NCI-H1105 treated with DMSO at 0.1 percent for 48 hours (cell line): ENCODE data around the gene PHACTR2.

Experiments used
- DNase-seq: peaks from one replicate; lab custom pipeline; 2025; lab: John Stamatoyannopoulos, UW

PHACTR2 gene

DNA sequence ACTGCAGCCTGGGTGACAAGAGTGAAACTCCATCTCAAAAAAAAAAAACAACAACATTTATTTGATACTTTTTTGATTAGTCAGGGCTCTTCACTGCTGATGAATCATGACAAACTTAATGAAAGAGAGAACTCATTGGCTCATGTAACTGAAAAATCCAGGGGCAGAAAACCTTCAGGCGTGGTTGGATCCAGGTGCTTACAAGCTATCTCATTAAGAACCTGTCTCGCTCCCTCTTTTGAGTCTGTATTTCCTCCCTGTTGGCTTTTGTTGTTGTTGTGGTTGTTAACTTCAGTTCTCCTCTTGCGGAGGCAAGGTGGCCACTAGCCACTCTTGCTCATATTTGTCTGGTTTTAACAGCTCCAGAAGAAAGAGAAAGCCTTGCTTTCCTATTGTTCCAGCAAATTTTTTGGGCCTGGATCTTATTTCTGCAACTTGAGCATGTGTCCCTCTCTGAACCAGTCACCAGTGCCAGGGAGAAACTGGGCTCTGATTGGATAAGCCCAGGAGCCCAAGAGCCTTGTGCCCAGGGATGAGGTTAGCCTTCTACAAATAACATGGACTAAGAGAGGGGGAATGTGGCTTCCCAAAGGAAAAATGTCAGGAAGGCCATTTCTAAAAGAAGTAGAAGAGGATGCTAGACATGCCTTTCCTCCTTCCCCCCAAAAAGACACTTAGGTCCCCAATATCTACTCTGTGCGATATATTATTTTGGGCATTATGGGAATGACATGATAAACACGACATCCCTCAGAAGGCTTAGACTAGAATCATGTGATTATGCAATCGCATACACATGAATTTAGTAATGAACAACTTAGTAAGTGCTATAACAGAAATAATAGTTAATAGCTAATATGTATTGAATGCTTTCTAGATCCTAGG lies 64.5 kb downstream of the PHACTR2 start:
- DNase-seq: no peak

GRCh38 chr6:143742955-143743255 lies 65.1 kb downstream of the PHACTR2 start:
- no peak for DNase-seq

GRCh38 chr6:143743301-143744166 lies 65.8 kb downstream of the PHACTR2 start:
- peak; percentile 29 for DNase-seq

- peak; percentile 39 for DNase-seq
Observed at GRCh38 chr6:143744551-143745165, 66.9 kb downstream of the PHACTR2 start.

GRCh38 chr6:143745166-143746133 lies 67.7 kb downstream of the PHACTR2 start:
- peak; percentile 90 for DNase-seq

- no peak for DNase-seq
Observed at GRCh38 chr6:143746202-143747119, 68.7 kb downstream of the PHACTR2 start.

- no peak for DNase-seq
Observed at GRCh38 chr6:143747347-143747842, 69.6 kb downstream of the PHACTR2 start.

- DNase-seq: no peak
Observed at GRCh38 chr6:143749891-143750290, 72.1 kb downstream of the PHACTR2 start.

- no peak for DNase-seq
Observed at GRCh38 chr6:143750877-143751276, 73.1 kb downstream of the PHACTR2 start.

GRCh38 chr6:143752459-143752858 lies 74.7 kb downstream of the PHACTR2 start:
- DNase-seq: no peak

DNA sequence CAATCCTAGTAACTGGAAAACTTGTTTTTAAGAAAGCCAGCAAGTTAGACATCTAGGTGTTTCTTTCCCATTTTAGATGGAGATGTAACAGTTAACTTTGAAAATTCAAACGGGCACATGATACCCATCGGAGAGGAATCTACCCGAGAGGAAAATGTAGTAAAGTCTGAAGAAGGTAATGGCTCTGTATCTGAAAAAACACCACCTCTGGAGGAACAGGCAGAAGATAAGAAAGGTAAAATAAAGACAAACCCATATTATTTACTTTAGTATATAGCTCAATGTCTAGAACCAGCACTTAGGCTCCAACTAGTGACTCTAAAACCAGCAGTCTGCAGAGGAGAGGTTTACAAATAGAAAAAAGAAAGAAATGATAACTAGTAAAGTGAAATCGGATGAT lies 75.9 kb downstream of the PHACTR2 start:
- no peak for DNase-seq

GRCh38 chr6:143754204-143754603 lies 76.4 kb downstream of the PHACTR2 start:
- DNase-seq: no peak

DNA sequence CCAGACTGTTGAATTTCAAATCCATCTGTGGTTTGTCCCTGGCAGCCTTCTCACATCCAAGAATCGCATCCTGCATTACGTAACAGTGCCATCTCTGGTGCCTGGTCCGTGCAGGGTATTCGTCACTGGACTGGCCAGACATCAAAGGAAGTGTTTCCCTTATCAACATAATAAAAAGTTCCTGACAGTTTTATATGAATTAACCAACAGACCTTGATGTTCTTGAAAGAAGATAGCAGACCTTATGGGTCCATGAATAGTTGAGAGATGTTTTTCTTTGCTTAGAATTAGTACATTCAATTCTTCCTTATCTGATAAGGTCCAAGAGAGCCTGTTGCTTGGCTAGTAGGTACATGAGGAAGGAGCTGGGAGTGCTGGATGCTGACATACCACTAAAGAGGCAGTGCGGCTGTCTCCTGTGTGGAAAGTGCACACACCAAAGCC lies 77.6 kb downstream of the PHACTR2 start:
- DNase-seq: no peak

- DNase-seq: no peak
Observed at GRCh38 chr6:143757346-143757832, 79.6 kb downstream of the PHACTR2 start.

DNA sequence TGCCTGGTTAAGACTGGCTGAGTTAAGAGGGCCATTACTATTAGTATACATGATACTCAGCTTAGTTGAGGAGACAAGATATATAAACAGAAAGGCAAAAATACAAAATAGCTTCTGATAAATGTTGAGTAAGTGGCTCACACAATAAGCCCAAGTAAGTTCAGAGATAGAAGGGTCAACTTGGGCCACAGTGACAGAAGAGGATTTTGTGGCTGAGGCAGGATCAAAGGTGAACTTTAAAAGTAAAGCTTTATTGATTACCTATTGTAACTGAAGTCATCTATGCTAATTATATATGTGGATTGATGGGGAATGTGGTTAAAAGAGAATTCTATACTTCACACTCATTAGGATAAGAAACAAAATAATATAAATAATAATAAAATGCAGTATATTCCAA lies 80.8 kb downstream of the PHACTR2 start:
- no peak for DNase-seq

GRCh38 chr6:143759666-143760065 lies 81.9 kb downstream of the PHACTR2 start:
- no peak for DNase-seq

GRCh38 chr6:143761074-143761473 lies 83.3 kb downstream of the PHACTR2 start:
- DNase-seq: no peak

DNA sequence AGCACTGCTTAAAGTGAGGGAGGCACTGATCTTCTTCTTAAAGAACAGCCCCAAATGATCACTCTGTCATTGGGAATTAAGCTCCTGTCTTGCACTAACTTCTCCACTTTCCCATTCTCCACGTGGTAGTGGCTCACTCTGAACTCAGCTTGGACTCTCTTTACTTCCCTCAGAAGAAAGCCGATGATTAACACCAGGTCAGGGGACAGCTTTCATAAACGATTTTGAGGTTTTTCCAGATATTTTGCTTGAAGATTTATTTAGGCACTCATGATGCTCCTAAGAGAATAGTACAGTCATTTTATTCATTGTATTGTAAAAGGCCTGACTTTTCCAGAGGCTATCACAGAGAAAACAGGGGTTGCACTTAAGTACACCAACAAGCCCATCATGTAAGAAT lies 84.4 kb downstream of the PHACTR2 start:
- DNase-seq: no peak

- no peak for DNase-seq
Observed at GRCh38 chr6:143765422-143766184, 87.8 kb downstream of the PHACTR2 start.
